IgD-negative memory B cell (primary cell): ENCODE results near the gene LAD1. TPM values are rescaled to one million over a fixed set of nuclear protein-coding genes. Genes with fewer than 3 reads are reported as not detected.

ENCODE experiments used
- H3K27ac Mint-ChIP-seq, 3 donors: one replicate each; pipeline ENCODE4 v1.8.0; 2020 to 2022; ENCODE audit warnings: mild to moderate bottlenecking in 3 of 3, mixed read lengths in 3 of 3, moderate library complexity in 1 of 3
- H3K27me3 Mint-ChIP-seq: one replicate; pipeline ENCODE4 v1.8.0; 2021; ENCODE audit warnings: mixed read lengths
- H3K36me3 Mint-ChIP-seq: one replicate; pipeline ENCODE4 v1.8.0; 2020; ENCODE audit warnings: mild to moderate bottlenecking, mixed read lengths
- H3K4me1 Mint-ChIP-seq, 3 donors: one replicate each; pipeline ENCODE4 v1.8.0; 2020 to 2022; ENCODE audit warnings: mixed read lengths in 3 of 3, mild to moderate bottlenecking in 1 of 3
- H3K4me3 Mint-ChIP-seq, 4 donors: one replicate each; pipeline ENCODE4 v1.8.0; 2020 to 2022; ENCODE audit warnings: mild to moderate bottlenecking in 4 of 4, mixed read lengths in 4 of 4, moderate library complexity in 3 of 4
- H3K9me3 Mint-ChIP-seq, 3 donors: one replicate each; pipeline ENCODE4 v1.8.0; 2020 to 2021; ENCODE audit warnings: mixed read lengths in 3 of 3, mild to moderate bottlenecking in 1 of 3
- polyA plus RNA-seq: library from polyadenylated mRNA; unstranded; fragments of 300-500 nt; fragmentation: Illumina TruSeq; gene quantifications from one replicate; pipeline ENCODE4 v1.2.3, GENCODE V29; 2021

Gene LAD1, protein sequence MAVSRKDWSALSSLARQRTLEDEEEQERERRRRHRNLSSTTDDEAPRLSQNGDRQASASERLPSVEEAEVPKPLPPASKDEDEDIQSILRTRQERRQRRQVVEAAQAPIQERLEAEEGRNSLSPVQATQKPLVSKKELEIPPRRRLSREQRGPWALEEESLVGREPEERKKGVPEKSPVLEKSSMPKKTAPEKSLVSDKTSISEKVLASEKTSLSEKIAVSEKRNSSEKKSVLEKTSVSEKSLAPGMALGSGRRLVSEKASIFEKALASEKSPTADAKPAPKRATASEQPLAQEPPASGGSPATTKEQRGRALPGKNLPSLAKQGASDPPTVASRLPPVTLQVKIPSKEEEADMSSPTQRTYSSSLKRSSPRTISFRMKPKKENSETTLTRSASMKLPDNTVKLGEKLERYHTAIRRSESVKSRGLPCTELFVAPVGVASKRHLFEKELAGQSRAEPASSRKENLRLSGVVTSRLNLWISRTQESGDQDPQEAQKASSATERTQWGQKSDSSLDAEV
- polyA plus RNA-seq = not detected

DNA sequence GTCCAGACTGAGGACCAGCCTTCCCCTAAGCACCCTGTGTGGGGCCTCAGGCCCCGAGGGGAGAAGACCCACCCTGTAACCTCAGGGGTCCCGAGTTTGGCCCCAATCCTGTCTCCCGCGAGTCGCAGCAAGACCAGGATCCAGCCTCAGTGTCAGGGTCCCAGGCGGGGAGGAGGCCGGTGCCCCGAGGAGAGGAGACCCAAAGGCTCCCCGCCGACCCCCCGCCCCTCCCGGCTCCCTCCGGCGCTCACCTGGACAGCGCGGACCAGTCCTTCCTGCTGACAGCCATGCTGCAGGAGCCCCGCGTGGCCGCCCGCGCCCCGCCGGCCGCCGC is at the start of gene LAD1:
TSS of gene LAD1 (minus strand) at position 307 of the 334 bp plus-strand sequence. CDS start at position 289, 18 bp downstream.
- Mint-ChIP-seq H3K36me3 (no peaks in the 10 kb centered on the region), H3K9me3 (no peaks in the 10 kb centered on the region), H3K27ac (no peak within 1 kb of the TSS), H3K4me3 (peak within 1 kb of the TSS in 1 of 4 donors; percentile 53), H3K4me1 (no peaks in the 10 kb centered on the region), H3K27me3 (peaks cover 19% of the 10 kb centered on the region)

DNA sequence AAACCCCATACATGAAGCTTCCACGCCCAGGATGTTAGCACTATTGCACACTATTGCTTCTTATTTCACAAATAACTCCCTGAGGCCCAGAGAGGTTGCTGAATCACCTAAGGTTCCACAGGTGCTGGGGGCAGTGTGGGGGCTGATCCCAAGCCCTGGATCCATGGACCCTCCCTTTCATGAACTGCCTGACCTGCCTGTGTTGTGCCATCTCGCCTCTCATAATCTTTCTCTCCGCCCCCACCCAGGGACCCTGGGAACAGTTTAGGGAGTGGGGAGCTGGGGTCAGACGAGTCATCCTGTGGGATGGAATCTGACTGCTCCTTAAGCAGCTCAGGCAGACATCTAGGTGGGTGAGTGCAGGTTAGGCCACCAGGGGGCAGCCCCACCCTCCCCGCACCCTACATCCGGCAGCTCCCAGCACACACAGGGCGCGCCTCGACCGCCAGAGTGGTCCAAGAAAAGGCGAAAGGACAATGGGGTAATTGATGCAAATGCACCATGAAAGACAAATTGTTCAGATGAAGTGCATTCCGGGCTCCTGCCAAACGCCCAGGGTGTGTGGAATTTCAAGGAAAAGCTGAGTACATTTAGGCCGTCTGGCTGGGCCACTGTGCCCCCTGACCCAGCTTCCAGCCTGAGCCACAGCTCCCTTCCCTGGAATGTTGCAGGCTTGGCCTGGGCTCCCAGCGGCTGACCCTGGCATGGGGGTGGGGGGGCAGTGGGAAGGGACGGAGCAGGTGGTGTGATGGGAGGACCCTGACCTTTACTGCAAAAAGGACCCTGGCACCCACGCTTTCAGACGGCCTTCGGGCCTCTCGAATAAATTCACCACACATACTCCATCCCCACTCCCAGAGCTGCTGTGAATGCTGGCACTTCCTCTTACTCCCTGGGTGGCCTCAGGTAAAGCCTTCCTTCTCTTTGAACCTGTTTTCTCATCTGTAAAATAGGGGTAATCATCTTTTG is 49.1 kb upstream of the LAD1 start:
- Mint-ChIP-seq H3K27ac (no peak overlapping the region), H3K4me1 (peaks cover 0 to 4% (median 0%) of the 10 kb centered on the region in 3 donors), H3K27me3 (peaks cover 9% of the 10 kb centered on the region), H3K36me3 (peaks cover under 1% of the 10 kb centered on the region), H3K9me3 (peaks cover 0 to 2% (median 0%) of the 10 kb centered on the region in 3 donors), H3K4me3 (peak overlapping the region in 1 of 4 donors; percentile 6)

DNA sequence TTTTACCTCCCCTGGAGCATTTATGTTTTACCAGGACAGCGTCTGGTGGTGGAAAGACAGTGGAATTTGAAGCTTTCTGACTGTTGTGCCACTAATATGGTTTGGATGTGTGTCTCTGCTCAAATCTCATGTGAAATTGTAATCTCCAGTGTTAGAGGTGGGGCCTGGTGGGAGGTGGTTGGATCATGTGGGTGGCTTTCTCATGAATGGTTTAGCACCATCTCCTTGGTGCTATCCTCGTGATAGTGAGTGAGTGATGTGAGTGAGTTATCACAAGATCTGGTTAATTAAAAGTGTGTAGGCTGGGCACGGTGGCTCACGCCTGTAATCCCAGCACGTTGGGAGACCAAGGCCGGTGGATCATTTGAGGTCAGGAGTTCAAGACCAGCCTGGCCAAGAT is 46.2 kb upstream of the LAD1 start:
- peaks cover 0 to 4% (median 0%) of the 10 kb centered on the region in 3 donors for H3K4me1 Mint-ChIP-seq
- H3K27ac Mint-ChIP-seq = no peak overlapping the region
- H3K36me3 Mint-ChIP-seq = peaks cover 3% of the 10 kb centered on the region
- peaks cover 9% of the 10 kb centered on the region for H3K27me3 Mint-ChIP-seq
- H3K9me3 Mint-ChIP-seq = peaks cover 0 to 2% (median 0%) of the 10 kb centered on the region in 3 donors
- H3K4me3 Mint-ChIP-seq = no peak overlapping the region

DNA sequence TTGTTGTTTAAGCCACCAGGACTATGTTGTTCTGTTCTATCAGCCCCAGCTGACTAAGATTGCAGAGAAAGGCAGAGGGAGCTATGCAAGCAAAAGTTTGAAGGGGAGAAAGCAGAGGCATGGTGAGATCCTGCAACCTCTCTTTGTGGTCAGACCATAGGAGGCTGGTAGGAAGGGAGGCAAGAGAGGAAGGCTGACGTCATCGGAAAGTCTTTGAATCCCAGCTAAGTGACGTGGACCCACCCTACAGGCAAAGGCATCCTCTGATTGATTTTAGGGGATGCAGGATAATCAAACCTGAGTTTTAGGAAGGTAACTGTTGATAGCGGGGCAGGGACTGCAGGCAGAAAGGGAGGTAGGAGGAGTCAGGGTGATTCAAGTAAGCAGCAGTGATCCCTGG is 45.7 kb upstream of the LAD1 start:
- peaks cover 3% of the 10 kb centered on the region for H3K36me3 Mint-ChIP-seq
- H3K27ac Mint-ChIP-seq = no peak overlapping the region
- peaks cover 0 to 2% (median 0%) of the 10 kb centered on the region in 3 donors for H3K9me3 Mint-ChIP-seq
- peaks cover 9% of the 10 kb centered on the region for H3K27me3 Mint-ChIP-seq
- peaks cover 0 to 5% (median 0%) of the 10 kb centered on the region in 3 donors for H3K4me1 Mint-ChIP-seq
- H3K4me3 Mint-ChIP-seq = no peak overlapping the region

DNA sequence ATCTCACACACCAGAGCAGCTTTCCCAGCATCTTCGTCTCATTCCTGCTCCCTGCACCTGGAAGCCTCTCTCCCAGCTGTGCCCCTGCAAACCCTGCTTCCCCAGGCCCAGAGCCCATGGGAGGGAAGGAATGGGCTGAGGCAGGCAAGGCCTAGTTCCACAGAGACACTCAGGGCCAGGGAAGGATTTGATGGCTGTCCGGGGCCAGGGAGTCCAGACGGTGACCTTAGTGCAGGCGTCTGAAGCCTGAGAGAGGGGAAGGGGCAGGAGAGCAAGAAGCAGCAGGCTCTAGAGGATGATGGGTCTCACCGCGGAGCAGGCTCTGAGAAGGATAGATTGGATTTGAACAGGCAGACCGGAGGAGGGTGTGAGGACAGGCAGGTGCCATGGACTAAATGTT is 44.6 kb upstream of the LAD1 start:
- no peak overlapping the region for H3K27ac Mint-ChIP-seq
- H3K9me3 Mint-ChIP-seq = peaks cover 0 to 2% (median 0%) of the 10 kb centered on the region in 3 donors
- peaks cover 3% of the 10 kb centered on the region for H3K36me3 Mint-ChIP-seq
- H3K4me1 Mint-ChIP-seq = peaks cover 0 to 6% (median 0%) of the 10 kb centered on the region in 3 donors
- H3K4me3 Mint-ChIP-seq = no peak overlapping the region
- H3K27me3 Mint-ChIP-seq = peaks cover 10% of the 10 kb centered on the region

DNA sequence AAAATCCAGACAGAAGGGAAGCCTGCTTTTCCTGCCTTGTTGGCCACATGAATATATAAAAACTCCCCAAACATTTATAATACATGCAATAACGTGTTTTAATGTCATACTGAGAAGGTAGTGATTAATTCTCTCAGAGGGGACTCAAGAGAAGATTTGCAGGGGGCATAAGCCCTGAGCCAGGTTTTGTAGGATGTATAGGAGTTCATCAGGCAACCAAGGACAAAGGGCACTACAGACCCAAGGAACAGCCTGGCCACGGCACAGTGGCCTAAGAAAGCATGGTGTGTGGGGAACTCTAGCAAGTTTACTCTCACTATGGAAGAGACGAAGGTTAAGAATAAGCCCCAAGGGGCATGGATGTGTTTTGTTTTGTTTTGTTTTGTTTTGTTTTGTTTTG is 37.8 kb upstream of the LAD1 start:
- Mint-ChIP-seq H3K4me3 (peak overlapping the region in 1 of 4 donors; percentile 1), H3K27me3 (peaks cover 23% of the 10 kb centered on the region), H3K27ac (peak overlapping the region in 1 of 3 donors; percentile 21), H3K9me3 (no peaks in the 10 kb centered on the region), H3K36me3 (peaks cover 1% of the 10 kb centered on the region), H3K4me1 (peaks cover 0 to 7% (median 6%) of the 10 kb centered on the region in 3 donors)

DNA sequence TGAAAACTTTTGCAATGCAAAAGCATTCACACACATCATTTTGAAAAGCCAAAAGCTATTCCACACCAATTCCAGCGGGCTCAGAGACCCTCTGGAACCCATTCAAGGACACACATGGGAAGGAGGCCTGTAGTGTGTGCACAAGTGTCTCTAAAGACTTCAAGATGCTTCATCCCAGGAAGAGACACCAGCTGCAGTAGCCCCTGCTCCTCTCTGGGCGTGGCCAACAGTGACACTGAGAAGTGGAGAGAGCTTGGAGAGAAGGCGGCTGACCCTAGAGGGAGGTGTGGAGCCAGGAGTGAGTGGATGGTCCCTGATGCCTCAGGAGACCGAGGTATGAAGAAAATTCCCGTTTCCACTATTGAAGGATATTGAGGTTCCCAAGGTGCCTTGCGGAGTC is 37.3 kb upstream of the LAD1 start:
- H3K4me3 Mint-ChIP-seq = no peak overlapping the region

DNA sequence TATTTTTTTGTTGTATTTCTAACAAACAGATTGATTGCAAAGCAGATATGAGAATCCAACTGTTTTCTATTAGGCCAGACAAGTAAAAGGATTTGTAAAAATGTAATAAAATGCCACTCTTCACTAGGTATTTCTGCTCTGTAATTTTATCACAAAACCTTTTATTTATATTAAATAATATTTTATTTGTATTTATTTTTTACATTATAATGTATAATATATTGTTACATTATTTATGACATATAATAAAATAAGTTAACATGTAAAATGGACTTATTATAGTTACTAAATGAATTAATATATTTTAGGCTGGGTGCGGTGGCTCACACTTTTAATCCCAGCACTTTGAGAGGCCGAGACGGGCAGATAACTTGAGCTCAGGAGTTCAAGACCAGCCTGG is 35.1 kb upstream of the LAD1 start:
- Mint-ChIP-seq H3K4me1 (peaks cover 0 to 6% (median 5%) of the 10 kb centered on the region in 3 donors), H3K36me3 (peaks cover 1% of the 10 kb centered on the region), H3K9me3 (no peaks in the 10 kb centered on the region), H3K27me3 (peaks cover 33% of the 10 kb centered on the region), H3K27ac (no peak overlapping the region), H3K4me3 (no peak overlapping the region)

More for the DNA sequence above, 37.3 kb upstream of the LAD1 start:
- Mint-ChIP-seq H3K27ac (peak overlapping the region in 1 of 3 donors; percentile 21), H3K9me3 (no peaks in the 10 kb centered on the region), H3K36me3 (peaks cover 1% of the 10 kb centered on the region), H3K27me3 (peaks cover 26% of the 10 kb centered on the region), H3K4me1 (peaks cover 0 to 7% (median 6%) of the 10 kb centered on the region in 3 donors)

DNA sequence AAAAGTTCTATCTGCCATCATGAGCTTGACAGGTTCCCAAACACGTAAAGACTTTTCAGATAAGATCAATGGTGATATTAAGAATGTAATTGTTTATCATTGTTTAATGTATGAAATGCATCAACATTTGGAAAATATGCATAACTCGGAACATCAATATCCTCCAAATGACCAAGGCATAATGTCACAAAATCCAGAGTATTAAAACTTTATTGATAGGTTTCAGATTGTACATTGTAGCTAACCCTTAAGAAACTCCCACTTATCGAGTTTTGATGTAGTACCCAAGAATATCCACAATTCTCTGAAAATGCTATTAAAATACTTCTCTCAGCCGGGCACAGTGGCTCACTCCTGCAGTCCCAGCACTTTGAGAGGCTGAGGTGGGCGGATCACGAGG is 34.5 kb upstream of the LAD1 start:
- H3K4me3 Mint-ChIP-seq = no peak overlapping the region
- H3K9me3 Mint-ChIP-seq = no peaks in the 10 kb centered on the region
- H3K27ac Mint-ChIP-seq = no peak overlapping the region
- peaks cover 1% of the 10 kb centered on the region for H3K36me3 Mint-ChIP-seq
- peaks cover 33% of the 10 kb centered on the region for H3K27me3 Mint-ChIP-seq
- H3K4me1 Mint-ChIP-seq = peaks cover 0 to 6% (median 5%) of the 10 kb centered on the region in 3 donors

DNA sequence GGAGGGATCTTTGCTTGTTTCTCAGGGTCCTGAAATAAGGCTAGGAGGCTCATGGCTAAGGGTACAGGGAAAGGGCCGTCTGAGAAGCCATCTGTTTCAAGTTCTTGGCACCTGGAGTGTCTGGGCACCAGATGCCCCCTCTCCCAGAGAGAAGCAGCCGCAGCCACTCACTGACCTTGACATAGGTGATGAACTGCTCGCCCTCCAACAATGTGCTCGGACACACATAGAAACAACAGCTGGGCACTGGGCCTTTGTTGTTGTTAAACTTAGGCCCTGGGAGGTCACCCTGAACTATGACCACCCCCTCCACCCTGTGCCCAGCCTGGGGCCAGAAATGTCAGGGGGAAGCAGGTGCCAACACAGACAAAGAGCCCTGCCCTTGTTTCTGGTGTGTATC is 31.7 kb upstream of the LAD1 start:
- no peaks in the 10 kb centered on the region for H3K9me3 Mint-ChIP-seq
- no peaks in the 10 kb centered on the region for H3K36me3 Mint-ChIP-seq
- H3K4me3 Mint-ChIP-seq = no peak overlapping the region
- H3K27ac Mint-ChIP-seq = no peak overlapping the region
- H3K4me1 Mint-ChIP-seq = peaks cover 0 to 2% (median 2%) of the 10 kb centered on the region in 3 donors
- peaks cover 18% of the 10 kb centered on the region for H3K27me3 Mint-ChIP-seq

DNA sequence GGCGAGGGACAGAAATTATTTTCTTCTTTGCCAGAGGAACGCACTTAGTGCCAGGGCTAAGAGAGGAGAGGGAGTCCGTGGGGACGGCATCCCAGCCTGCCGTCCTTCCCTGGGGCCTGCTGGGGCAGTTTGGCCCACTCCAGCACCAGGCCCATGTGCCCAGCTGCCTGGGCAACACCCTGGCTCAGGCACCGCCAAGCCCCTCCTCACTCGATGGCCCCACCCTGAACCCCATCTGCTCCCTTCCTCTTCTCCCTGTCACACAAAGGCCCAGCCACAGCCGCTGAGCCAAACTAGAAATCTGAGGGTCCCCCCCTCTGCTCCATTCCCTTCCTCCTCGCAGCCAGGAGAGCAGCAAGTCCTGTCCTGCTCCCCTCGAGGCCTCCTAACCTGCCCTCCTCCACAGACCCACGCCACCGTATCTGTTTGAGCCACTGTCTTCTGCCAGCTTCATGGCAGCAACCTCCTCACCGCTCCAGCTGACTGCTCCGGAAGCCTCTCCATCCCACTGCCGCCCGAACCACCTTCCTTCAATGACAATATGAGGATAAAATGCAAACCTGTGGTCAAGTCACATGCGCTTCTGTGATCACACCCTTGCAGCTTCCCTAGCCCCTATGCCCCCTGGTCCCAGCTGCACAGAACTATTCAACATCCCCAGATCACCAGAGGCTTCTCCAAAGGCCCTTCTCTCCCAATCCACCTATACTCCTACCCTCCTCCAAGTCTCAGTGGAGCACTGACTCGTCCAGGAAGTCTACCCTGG is 30.8 kb upstream of the LAD1 start:
- no peak overlapping the region for H3K4me3 Mint-ChIP-seq
- H3K27ac Mint-ChIP-seq = no peak overlapping the region
- H3K9me3 Mint-ChIP-seq = no peaks in the 10 kb centered on the region
- H3K27me3 Mint-ChIP-seq = peaks cover 17% of the 10 kb centered on the region
- no peaks in the 10 kb centered on the region for H3K4me1 Mint-ChIP-seq
- no peaks in the 10 kb centered on the region for H3K36me3 Mint-ChIP-seq

DNA sequence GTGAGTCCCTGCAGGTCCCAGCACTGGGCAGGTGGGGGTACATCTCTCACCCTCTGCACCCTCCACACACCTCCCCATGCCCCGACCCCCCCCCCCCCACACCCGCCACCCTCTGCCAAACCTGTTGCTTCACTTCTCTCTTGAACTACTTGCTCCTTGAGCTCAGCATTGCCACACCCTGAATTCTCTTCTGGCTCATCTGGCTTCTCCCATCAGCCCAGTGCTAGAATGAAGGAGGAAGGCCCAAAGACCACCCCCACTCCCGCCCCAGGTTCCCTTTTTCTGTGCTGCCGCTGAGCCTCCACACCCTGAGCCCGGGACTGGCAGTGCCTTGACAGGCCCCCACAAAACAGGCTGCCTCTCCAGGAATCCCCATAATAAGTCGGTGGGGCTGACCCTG is 28.8 kb upstream of the LAD1 start:
- peaks cover 17% of the 10 kb centered on the region for H3K27me3 Mint-ChIP-seq
- H3K9me3 Mint-ChIP-seq = no peaks in the 10 kb centered on the region
- H3K4me1 Mint-ChIP-seq = no peaks in the 10 kb centered on the region
- H3K27ac Mint-ChIP-seq = no peak overlapping the region
- H3K36me3 Mint-ChIP-seq = peaks cover 2% of the 10 kb centered on the region
- H3K4me3 Mint-ChIP-seq = no peak overlapping the region

DNA sequence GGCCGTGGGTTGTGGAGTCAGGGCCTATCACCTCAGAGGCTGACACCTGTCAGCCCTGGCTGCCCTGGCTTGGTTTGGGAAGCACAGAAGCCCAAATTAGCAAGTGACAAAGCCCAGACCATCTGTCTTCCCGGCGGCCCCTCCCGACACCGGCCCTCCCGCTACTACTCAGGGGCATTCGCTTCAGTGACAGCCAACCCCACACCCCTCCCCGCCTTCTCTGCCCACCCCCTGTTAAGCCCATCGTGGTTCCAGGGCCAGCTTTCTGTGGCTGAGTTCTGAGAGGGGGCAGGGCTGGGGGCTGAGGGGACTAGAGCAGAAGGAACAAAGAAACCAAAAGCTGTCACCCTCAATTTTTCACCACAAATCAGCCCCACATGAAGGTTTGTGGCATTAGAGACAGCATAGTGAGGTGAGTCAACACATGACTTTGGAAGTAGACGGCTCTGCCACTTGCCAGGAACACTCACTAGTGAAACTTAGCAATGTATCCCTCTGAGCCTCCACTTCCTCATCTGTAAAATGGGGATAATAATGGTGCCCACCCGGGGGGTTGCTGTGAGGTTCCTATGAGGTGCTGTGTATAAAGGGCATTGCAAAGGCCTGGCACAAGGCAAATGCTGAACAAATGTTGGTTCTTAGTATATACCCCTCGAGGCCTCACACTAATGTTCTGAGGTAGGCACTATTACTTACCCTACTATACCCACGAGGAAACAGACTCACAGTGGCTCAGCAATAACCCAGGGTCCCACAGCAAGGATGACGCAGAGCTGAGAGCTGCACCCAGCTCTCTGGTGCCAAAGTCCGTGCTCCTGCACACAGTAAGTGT is 27.6 kb upstream of the LAD1 start:
- Mint-ChIP-seq H3K4me3 (no peak overlapping the region), H3K36me3 (peaks cover 2% of the 10 kb centered on the region), H3K9me3 (no peaks in the 10 kb centered on the region), H3K27me3 (peaks cover 20% of the 10 kb centered on the region), H3K4me1 (peaks cover 0 to 6% (median 2%) of the 10 kb centered on the region in 3 donors), H3K27ac (no peak overlapping the region)

DNA sequence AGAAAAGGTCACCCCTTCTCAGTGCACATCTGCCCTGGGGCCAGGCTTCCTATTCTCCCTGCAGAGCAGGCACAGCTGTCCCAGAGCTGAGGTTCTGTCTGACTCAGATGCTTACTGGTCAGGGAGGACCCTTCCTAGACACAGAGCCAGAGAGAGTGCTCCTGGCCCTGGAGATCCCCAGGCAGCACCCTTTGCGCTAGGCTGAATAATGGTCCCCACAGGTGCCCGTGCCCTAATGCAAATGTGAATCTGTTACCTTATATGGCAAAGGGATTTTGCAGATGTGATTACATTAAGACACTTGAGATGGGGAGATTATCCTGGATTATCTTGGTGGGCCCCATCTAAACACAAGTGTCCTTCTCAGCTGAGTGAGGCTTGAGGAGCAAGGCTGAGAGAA is 25.0 kb upstream of the LAD1 start:
- H3K27me3 Mint-ChIP-seq = peaks cover 9% of the 10 kb centered on the region
- H3K36me3 Mint-ChIP-seq = peaks cover 2% of the 10 kb centered on the region
- H3K9me3 Mint-ChIP-seq = no peaks in the 10 kb centered on the region
- peaks cover 0 to 6% (median 2%) of the 10 kb centered on the region in 3 donors for H3K4me1 Mint-ChIP-seq
- no peak overlapping the region for H3K4me3 Mint-ChIP-seq
- H3K27ac Mint-ChIP-seq = no peak overlapping the region
